Measurements from ENCODE around the gene CST11. TPM values are rescaled to one million over a fixed set of nuclear protein-coding genes. Genes with fewer than 3 reads are reported as not detected.

The CST11 gene
- total RNA-seq, 1 experiment from 2014 or later = not detected

DNA sequence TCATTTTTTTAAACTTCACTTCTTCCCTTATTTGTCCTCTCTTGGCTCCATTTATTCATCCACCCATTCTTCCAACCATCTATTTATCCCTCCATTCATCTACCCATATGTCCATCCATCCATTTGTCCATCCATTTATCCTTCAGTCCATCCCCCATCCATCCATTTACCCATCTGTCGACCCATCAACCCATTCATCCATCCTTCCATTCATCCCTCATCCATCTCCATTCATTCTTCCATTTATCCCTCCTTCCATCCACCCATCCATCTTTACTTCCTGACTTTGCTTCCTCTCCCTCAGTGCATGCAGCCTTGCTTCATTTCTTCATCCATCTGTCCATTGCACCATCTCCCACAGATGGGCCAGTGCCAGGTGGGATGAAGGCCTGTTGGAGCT is 1.8 kb downstream of the CST11 start:
- Mint-ChIP-seq H3K27me3 (ENCODE audit: low read depth) (peaks cover 10% of the 10 kb centered on the region), H3K36me3 (no peaks in the 10 kb centered on the region), H3K27ac (no peak overlapping the region), H3K4me1 (peaks cover 11% of the 10 kb centered on the region), H3K9me3 (0 out of 2 replicates have a peak, but pooled peaks cover 2% of the 10 kb centered on the region), H3K4me3 (no peak overlapping the region)
- ChIA-PET CTCF (interaction anchor here (1.1 to 1.4 kb wide), 2 partner anchors 57 to 134 kb away, joined by 3 to 4 read pairs; no protein-coding TSS in a partner anchor), POLR2A (no interaction called here)
- DNase-seq (ENCODE audit: low spot score) (no peak), ATAC-seq (no peak)
- TF ChIP-seq IRF2 (CRISPR knock-in tag; IDR thresholded peaks at IDR 0.05; ENCODE audit: borderline replicate concordance, low read depth) = no peak
- no peak for TF ChIP-seq FOXP1 (CRISPR knock-in tag; IDR thresholded peaks at IDR 0.05; ENCODE audit: borderline replicate concordance)
- no peak for TF ChIP-seq ETV6 (CRISPR knock-in tag; IDR thresholded peaks at IDR 0.05)
- TF ChIP-seq, protein P1, sequence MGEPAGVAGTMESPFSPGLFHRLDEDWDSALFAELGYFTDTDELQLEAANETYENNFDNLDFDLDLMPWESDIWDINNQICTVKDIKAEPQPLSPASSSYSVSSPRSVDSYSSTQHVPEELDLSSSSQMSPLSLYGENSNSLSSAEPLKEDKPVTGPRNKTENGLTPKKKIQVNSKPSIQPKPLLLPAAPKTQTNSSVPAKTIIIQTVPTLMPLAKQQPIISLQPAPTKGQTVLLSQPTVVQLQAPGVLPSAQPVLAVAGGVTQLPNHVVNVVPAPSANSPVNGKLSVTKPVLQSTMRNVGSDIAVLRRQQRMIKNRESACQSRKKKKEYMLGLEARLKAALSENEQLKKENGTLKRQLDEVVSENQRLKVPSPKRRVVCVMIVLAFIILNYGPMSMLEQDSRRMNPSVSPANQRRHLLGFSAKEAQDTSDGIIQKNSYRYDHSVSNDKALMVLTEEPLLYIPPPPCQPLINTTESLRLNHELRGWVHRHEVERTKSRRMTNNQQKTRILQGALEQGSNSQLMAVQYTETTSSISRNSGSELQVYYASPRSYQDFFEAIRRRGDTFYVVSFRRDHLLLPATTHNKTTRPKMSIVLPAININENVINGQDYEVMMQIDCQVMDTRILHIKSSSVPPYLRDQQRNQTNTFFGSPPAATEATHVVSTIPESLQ (CRISPR knock-in tag; IDR thresholded peaks at IDR 0.05) = no peak
- no peak for TF ChIP-seq CREB1 (CRISPR knock-in tag; IDR thresholded peaks at IDR 0.05)
- TF ChIP-seq ZNF232 (CRISPR knock-in tag; IDR thresholded peaks at IDR 0.05) = no peak
- no peak for TF ChIP-seq NFYB (CRISPR knock-in tag; conservative IDR thresholded peaks at IDR 0.05; ENCODE audit: low read depth)

DNA sequence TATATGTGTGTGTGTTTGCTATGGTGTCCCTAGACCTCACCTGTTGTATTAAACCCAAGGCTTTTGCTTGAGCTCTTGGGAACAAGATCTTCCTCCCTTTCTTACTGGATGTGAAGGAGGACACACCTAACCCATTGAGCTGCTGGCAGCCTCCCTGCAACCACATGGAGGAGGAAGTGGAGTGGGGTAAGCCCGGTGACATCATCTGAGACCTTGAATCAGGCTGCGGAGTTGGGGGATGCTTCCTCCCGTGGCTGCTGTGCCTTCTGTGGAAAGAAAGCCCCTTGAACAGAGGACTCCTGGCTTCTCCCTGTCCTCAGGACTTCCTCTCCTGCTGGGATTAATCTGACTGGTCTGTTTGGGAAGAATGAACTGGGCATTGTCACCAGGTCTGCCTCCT is 3.3 kb downstream of the CST11 start:
- H3K27ac Mint-ChIP-seq = no peak overlapping the region
- H3K9me3 Mint-ChIP-seq = no peaks in the 10 kb centered on the region
- POLR2A ChIA-PET = no interaction called here
- H3K27me3 Mint-ChIP-seq (ENCODE audit: low read depth) = peaks cover 10% of the 10 kb centered on the region
- H3K36me3 Mint-ChIP-seq = no peaks in the 10 kb centered on the region
- DNase-seq (ENCODE audit: low spot score) (no peak), ATAC-seq (no peak)
- no peak overlapping the region for H3K4me3 Mint-ChIP-seq
- no peak for TF ChIP-seq ATF1 (CRISPR knock-in tag; IDR thresholded peaks at IDR 0.05)
- no peak for TF ChIP-seq KAT7 (CRISPR knock-in tag; IDR thresholded peaks at IDR 0.05; ENCODE audit: borderline replicate concordance)
- no peak for TF ChIP-seq CBFB (CRISPR knock-in tag; IDR thresholded peaks at IDR 0.05; ENCODE audit: low read depth)
- no peak for TF ChIP-seq NFYB (CRISPR knock-in tag; conservative IDR thresholded peaks at IDR 0.05; ENCODE audit: low read depth)
- TF ChIP-seq ZNF396 (CRISPR knock-in tag; IDR thresholded peaks at IDR 0.05; ENCODE audit: borderline replicate concordance) = no peak
- TF ChIP-seq CREM (CRISPR knock-in tag; IDR thresholded peaks at IDR 0.05) = no peak
- TF ChIP-seq, protein P2, sequence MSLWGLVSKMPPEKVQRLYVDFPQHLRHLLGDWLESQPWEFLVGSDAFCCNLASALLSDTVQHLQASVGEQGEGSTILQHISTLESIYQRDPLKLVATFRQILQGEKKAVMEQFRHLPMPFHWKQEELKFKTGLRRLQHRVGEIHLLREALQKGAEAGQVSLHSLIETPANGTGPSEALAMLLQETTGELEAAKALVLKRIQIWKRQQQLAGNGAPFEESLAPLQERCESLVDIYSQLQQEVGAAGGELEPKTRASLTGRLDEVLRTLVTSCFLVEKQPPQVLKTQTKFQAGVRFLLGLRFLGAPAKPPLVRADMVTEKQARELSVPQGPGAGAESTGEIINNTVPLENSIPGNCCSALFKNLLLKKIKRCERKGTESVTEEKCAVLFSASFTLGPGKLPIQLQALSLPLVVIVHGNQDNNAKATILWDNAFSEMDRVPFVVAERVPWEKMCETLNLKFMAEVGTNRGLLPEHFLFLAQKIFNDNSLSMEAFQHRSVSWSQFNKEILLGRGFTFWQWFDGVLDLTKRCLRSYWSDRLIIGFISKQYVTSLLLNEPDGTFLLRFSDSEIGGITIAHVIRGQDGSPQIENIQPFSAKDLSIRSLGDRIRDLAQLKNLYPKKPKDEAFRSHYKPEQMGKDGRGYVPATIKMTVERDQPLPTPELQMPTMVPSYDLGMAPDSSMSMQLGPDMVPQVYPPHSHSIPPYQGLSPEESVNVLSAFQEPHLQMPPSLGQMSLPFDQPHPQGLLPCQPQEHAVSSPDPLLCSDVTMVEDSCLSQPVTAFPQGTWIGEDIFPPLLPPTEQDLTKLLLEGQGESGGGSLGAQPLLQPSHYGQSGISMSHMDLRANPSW (CRISPR knock-in tag; conservative IDR thresholded peaks at IDR 0.05; ENCODE audit: low read depth) = no peak
- TF ChIP-seq ZNF512 (CRISPR knock-in tag; IDR thresholded peaks at IDR 0.05; ENCODE audit: borderline replicate concordance) = no peak
- no peak for TF ChIP-seq NR2C2 (CRISPR knock-in tag; IDR thresholded peaks at IDR 0.05)
- no peak for TF ChIP-seq SMAD4 (CRISPR knock-in tag; IDR thresholded peaks at IDR 0.05)
- TF ChIP-seq, protein P3, sequence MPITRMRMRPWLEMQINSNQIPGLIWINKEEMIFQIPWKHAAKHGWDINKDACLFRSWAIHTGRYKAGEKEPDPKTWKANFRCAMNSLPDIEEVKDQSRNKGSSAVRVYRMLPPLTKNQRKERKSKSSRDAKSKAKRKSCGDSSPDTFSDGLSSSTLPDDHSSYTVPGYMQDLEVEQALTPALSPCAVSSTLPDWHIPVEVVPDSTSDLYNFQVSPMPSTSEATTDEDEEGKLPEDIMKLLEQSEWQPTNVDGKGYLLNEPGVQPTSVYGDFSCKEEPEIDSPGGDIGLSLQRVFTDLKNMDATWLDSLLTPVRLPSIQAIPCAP (CRISPR knock-in tag; IDR thresholded peaks at IDR 0.05) = no peak
- TF ChIP-seq MXD4 (CRISPR knock-in tag; IDR thresholded peaks at IDR 0.05; ENCODE audit: borderline replicate concordance) = no peak
- no peak for TF ChIP-seq SP1 (CRISPR knock-in tag; conservative IDR thresholded peaks at IDR 0.05)
- TF ChIP-seq, protein P4, sequence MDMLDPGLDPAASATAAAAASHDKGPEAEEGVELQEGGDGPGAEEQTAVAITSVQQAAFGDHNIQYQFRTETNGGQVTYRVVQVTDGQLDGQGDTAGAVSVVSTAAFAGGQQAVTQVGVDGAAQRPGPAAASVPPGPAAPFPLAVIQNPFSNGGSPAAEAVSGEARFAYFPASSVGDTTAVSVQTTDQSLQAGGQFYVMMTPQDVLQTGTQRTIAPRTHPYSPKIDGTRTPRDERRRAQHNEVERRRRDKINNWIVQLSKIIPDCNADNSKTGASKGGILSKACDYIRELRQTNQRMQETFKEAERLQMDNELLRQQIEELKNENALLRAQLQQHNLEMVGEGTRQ (CRISPR knock-in tag; IDR thresholded peaks at IDR 0.05) = no peak
- no peak for TF ChIP-seq ZBTB21 (CRISPR knock-in tag; IDR thresholded peaks at IDR 0.05; ENCODE audit: borderline replicate concordance)
- TF ChIP-seq, protein P5, sequence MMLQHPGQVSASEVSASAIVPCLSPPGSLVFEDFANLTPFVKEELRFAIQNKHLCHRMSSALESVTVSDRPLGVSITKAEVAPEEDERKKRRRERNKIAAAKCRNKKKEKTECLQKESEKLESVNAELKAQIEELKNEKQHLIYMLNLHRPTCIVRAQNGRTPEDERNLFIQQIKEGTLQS (CRISPR knock-in tag; conservative IDR thresholded peaks at IDR 0.05) = no peak
- TF ChIP-seq, protein P6, sequence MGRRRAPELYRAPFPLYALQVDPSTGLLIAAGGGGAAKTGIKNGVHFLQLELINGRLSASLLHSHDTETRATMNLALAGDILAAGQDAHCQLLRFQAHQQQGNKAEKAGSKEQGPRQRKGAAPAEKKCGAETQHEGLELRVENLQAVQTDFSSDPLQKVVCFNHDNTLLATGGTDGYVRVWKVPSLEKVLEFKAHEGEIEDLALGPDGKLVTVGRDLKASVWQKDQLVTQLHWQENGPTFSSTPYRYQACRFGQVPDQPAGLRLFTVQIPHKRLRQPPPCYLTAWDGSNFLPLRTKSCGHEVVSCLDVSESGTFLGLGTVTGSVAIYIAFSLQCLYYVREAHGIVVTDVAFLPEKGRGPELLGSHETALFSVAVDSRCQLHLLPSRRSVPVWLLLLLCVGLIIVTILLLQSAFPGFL (CRISPR knock-in tag; IDR thresholded peaks at IDR 0.05; ENCODE audit: borderline replicate concordance) = no peak
- TF ChIP-seq GRHL2 (CRISPR knock-in tag; IDR thresholded peaks at IDR 0.05; ENCODE audit: insufficient replicate concordance, severe bottlenecking) = no peak
- no peak for TF ChIP-seq ZNF317 (CRISPR knock-in tag; IDR thresholded peaks at IDR 0.05; ENCODE audit: borderline replicate concordance, low read depth)
- no peak for TF ChIP-seq GABPB1 (CRISPR knock-in tag; IDR thresholded peaks at IDR 0.05)
- peaks cover 11% of the 10 kb centered on the region for H3K4me1 Mint-ChIP-seq
- CTCF ChIA-PET = no interaction called here
